K562 (cell line): Measurements from ENCODE around the gene WASL. TPM values are rescaled to one million over a fixed set of nuclear protein-coding genes. Genes with fewer than 3 reads are reported as not detected.

Experiments
- ARID4B ChIP-seq: sonication (generic); formaldehyde crosslinking; IDR thresholded peaks from 2 replicates; pipeline ENCODE4 v1.8.0; 2022; ENCODE audit warnings: mild to moderate bottlenecking, missing genetic modification reagents
- ATF2 ChIP-seq: sonication (generic); formaldehyde crosslinking; IDR thresholded peaks from 2 replicates; pipeline ENCODE4 v1.8.1; 2022; ENCODE audit warnings: missing genetic modification reagents
- BRF1 ChIP-seq: IDR thresholded peaks from 3 replicates; pipeline ENCODE4 v1.6.1; 2011; ENCODE audit warnings: borderline replicate concordance, mild to moderate bottlenecking; ENCODE audit not compliant: insufficient read length; ENCODE audit errors: extremely low read depth
- FOXM1 ChIP-seq, 2 experiments: fragments of 450-650 bp in 1 of 2; sonication (generic) in 1 of 2; formaldehyde crosslinking in 1 of 2; IDR thresholded peaks; 2 replicates each; pipeline versions ENCODE4 v1.6.1 to v1.9.0; 2017 to 2022; ENCODE audit warnings: low read depth in 2 of 2, mild to moderate bottlenecking in 2 of 2, missing genetic modification reagents in 1 of 2, moderate library complexity in 1 of 2
- MAFK ChIP-seq: IDR thresholded peaks from 2 replicates; pipeline ENCODE4 v1.6.1; 2011; ENCODE audit warnings: low read length, improper control_type of control experiment
- MCM2 ChIP-seq: fragments of 450-650 bp; IDR thresholded peaks from 2 replicates; pipeline ENCODE4 v1.6.1; 2017; ENCODE audit warnings: low read depth, mild to moderate bottlenecking
- MLLT1 ChIP-seq, 2 experiments: fragments of 450-650 bp; IDR thresholded peaks; 2 replicates each; pipeline ENCODE4 v1.6.1; 2016
- MTF1 ChIP-seq: fragments of 250-450 bp; sonication (Bioruptor Pico); IDR thresholded peaks from 2 replicates; pipeline ENCODE4 v1.9.0; 2021; ENCODE audit warnings: moderate library complexity, mild to moderate bottlenecking, inconsistent platforms, borderline replicate concordance
- RBM15 ChIP-seq: fragments of 200-400 bp; formaldehyde crosslinking; IDR thresholded peaks from 2 replicates; pipeline ENCODE4 v1.6.1; 2018; ENCODE audit warnings: mild to moderate bottlenecking, low read length, moderate library complexity; ENCODE audit not compliant: insufficient read depth
- TBP ChIP-seq: optimal IDR thresholded peaks from 2 replicates; pipeline ENCODE3; 2011; ENCODE audit warnings: low read depth, low read length, improper control_type of control experiment
- TRIM28 ChIP-seq: fragments of 450-650 bp; IDR thresholded peaks from 2 replicates; pipeline ENCODE4 v1.6.1; 2017
- ZBTB1 ChIP-seq: sonication (generic); formaldehyde crosslinking; IDR thresholded peaks from 2 replicates; pipeline ENCODE4 v1.8.1; 2023; ENCODE audit warnings: missing genetic modification reagents, low read depth, mild to moderate bottlenecking, borderline replicate concordance
- ZBTB26 ChIP-seq: fragments of 450-650 bp; formaldehyde crosslinking; IDR thresholded peaks from 2 replicates; pipeline ENCODE4 v1.4.0; 2022; ENCODE audit warnings: missing genetic modification characterization
- ZNF449 ChIP-seq: fragments of 250-450 bp; sonication (Bioruptor Pico); IDR thresholded peaks from 2 replicates; pipeline ENCODE4 v1.8.0; 2022; ENCODE audit warnings: moderate library complexity, mild to moderate bottlenecking, inconsistent platforms
- polyA plus RNA-seq, 8 experiments: library from polyadenylated mRNA; depleted of rRNA in 4 of 8; stranded (reverse) in 5 of 8; unstranded in 3 of 8; fragments of >200 nt; fragmentation: Nextera tagmentation in 2 of 8; fragmentation: Illumina TruSeq in 1 of 8; extraction: Ambion mirVana in 2 of 8; extraction: Trizol in 1 of 8; gene quantifications; 2 replicates each; pipeline versions ENCODE4 v1.2.1 to v1.2.3, GENCODE V29; 2011 to 2014; ENCODE audit warnings: inconsistent platforms in 1 of 8, missing spikeins in 1 of 8
- total RNA-seq, 7 experiments: library from RNA; depleted of rRNA in 6 of 7; stranded (reverse); fragments of >200 nt in 6 of 7; fragmentation: Illumina TruSeq in 2 of 7; extraction: Trizol in 2 of 7; gene quantifications; 2 replicates each; pipeline versions ENCODE4 v1.2.1 to v1.2.3, GENCODE V29; 2011 to 2021; ENCODE audit warnings: low replicate concordance in 1 of 7

The WASL gene
- total and polyA plus RNA-seq, 9 of the 15 experiments (the other 6 are each of a cell fraction or from before 2014, with no cell fraction given) = 3.2 to 13.9 (median 8.3) TPM

- TF ChIP-seq ARID4B (CRISPR knock-in tag) (no peak), FOXM1 (IDR thresholded peaks at IDR 0.05; ENCODE audit: low read depth) (no peak), FOXM1 (CRISPR knock-in tag; IDR thresholded peaks at IDR 0.05; ENCODE audit: low read depth) (no peak), MTF1 (CRISPR knock-in tag) (no peak), ATF2 (no peak), BRF1 (no peak), RBM15 (no peak), TRIM28 (no peak), MLLT1 (IDR thresholded peaks at IDR 0.05) (no peak), ZBTB26 (no peak), MAFK (no peak), TBP (no peak), ZNF449 (CRISPR knock-in tag) (no peak), ZBTB1 (CRISPR knock-in tag) (no peak), MCM2 (no peak)
Observed at GRCh38 chr7:123643495-123644441, 105.0 kb downstream of the WASL start (continued).
